Esophagus (tissue), 2 donors: ENCODE data around the gene TCTN1. TPM values are rescaled to one million over a fixed set of nuclear protein-coding genes. Genes with fewer than 3 reads are reported as not detected.
"Not testable (repeated sequence)": the region's sequence is repeated elsewhere in the genome, so short reads cannot be mapped to it uniquely, and the experiment has no call there.

Experiments used
- H3K27ac ChIP-seq, 2 donors: one replicate each; pipeline ENCODE4 v1.5.1; 2013; ENCODE audit warnings: low read depth in 2 of 2, mild to moderate bottlenecking in 2 of 2, inconsistent platforms in 1 of 2, low read length in 1 of 2, moderate library complexity in 1 of 2
- H3K27me3 ChIP-seq, 2 donors: one replicate each; pipeline ENCODE4 v1.6.1; 2013; ENCODE audit warnings: low read length in 2 of 2, control low read depth in 1 of 2, mild to moderate bottlenecking in 1 of 2; ENCODE audit not compliant: insufficient read depth in 2 of 2, control insufficient read depth in 1 of 2
- H3K36me3 ChIP-seq, 2 donors: one replicate each; pipeline ENCODE4 v1.6.1; 2013; ENCODE audit warnings: low read length in 1 of 2; ENCODE audit not compliant: control insufficient read depth in 2 of 2, insufficient read depth in 2 of 2
- H3K4me1 ChIP-seq, 2 donors: one replicate each; pipeline ENCODE4 v1.6.1; 2013; ENCODE audit warnings: low read length in 1 of 2; ENCODE audit not compliant: control insufficient read depth in 2 of 2, insufficient read depth in 2 of 2
- H3K4me3 ChIP-seq, 2 donors: one replicate each; pipeline ENCODE4 v1.5.1; 2013; ENCODE audit warnings: low read length in 2 of 2, mild to moderate bottlenecking in 2 of 2, low read depth in 1 of 2, moderate library complexity in 1 of 2
- H3K9me3 ChIP-seq, 2 donors: one replicate each; pipeline ENCODE4 v1.6.1; 2013; ENCODE audit warnings: mild to moderate bottlenecking in 2 of 2, low read depth in 1 of 2, low read length in 1 of 2, moderate library complexity in 1 of 2; ENCODE audit not compliant: control insufficient read depth in 2 of 2, insufficient read depth in 1 of 2
- WGBS, 2 donors: extraction: QIAGEN DNeasy Blood & Tissue Kit; methylation state at CpG; one replicate each; pipeline ENCODE4 v1.1.7; 2013; 5-methylcytosine and 5-hydroxymethylcytosine counted together
- polyA plus RNA-seq, 2 donors: library from polyadenylated mRNA; stranded (reverse); fragments of 200-250 nt; gene quantifications; one replicate each; pipeline ENCODE4 v1.2.3, GENCODE V29; 2013
- donor health status: healthy with polysubstance abuse.
- donor health status: Bipolar disorder and iron deficiency.

Gene TCTN1
- polyA plus RNA-seq, 2 donors, result 9.2 to 14.7 TPM

- H3K9me3 ChIP-seq, H3K36me3 ChIP-seq: not testable (repeated sequence)
- WGBS, 2 donors, result 58 to 59% methylated on average over 14 of the region's 14 CpGs
Observed at GRCh38 chr12:110602085-110602814, 11.7 kb upstream of the TCTN1 start.

GRCh38 chr12:110606253-110606611, 7.7 kb upstream of the TCTN1 start:
- Histone ChIP-seq H3K27ac (no peak overlapping the region), H3K4me3 (no peak overlapping the region), H3K9me3 (no peaks in the 10 kb centered on the region), H3K36me3 (no peaks in the 10 kb centered on the region), H3K4me1 (no peaks in the 10 kb centered on the region), H3K27me3 (no peaks in the 10 kb centered on the region)
- 91 to 93% methylated on average over 8 of the region's 8 CpGs for WGBS, 2 donors

More at GRCh38 chr12:110602085-110602814, 11.7 kb upstream of the TCTN1 start:
- H3K27ac ChIP-seq, H3K4me1 ChIP-seq, H3K4me3 ChIP-seq, H3K27me3 ChIP-seq: not testable (repeated sequence)

- peak overlapping the region; percentile 67 to 80 for H3K4me3 ChIP-seq
- H3K27me3 ChIP-seq, result no peaks in the 10 kb centered on the region
- H3K27ac ChIP-seq, result peak overlapping the region in 1 of 2 donors; percentile 61
- whole genome bisulfite sequencing, 2 donors, result 79 to 86% methylated on average over 22 to 23 of the region's 23 CpGs
- no peaks in the 10 kb centered on the region for H3K36me3 ChIP-seq
- H3K9me3 ChIP-seq, result no peaks in the 10 kb centered on the region
- H3K4me1 ChIP-seq, result no peaks in the 10 kb centered on the region
Observed at GRCh38 chr12:110613071-110613770, 708 bp upstream of the TCTN1 start.

GRCh38 chr12:110615171-110615570, 1.2 kb downstream of the TCTN1 start:
- WGBS, 2 donors, result 87 to 88% methylated on average over 8 of the region's 8 CpGs
- Histone ChIP-seq H3K36me3 (no peaks in the 10 kb centered on the region), H3K27ac (no peak overlapping the region), H3K4me3 (no peak overlapping the region), H3K9me3 (no peaks in the 10 kb centered on the region), H3K4me1 (no peaks in the 10 kb centered on the region), H3K27me3 (no peaks in the 10 kb centered on the region)

GRCh38 chr12:110616471-110617115, 2.7 kb downstream of the TCTN1 start:
- 95 to 97% methylated on average over 5 of the region's 5 CpGs for WGBS, 2 donors
- Histone ChIP-seq H3K9me3 (no peaks in the 10 kb centered on the region), H3K4me1 (no peaks in the 10 kb centered on the region), H3K27me3 (no peaks in the 10 kb centered on the region), H3K36me3 (no peaks in the 10 kb centered on the region), H3K27ac (no peak overlapping the region), H3K4me3 (no peak overlapping the region)

GRCh38 chr12:110619534-110619953, 5.6 kb downstream of the TCTN1 start:
- WGBS, 2 donors, result 77 to 87% methylated on average over 4 of the region's 4 CpGs
- H3K4me3 ChIP-seq, result no peak overlapping the region
- no peak overlapping the region for H3K27ac ChIP-seq
- H3K9me3 ChIP-seq, result peaks cover 0 to 2% of the 10 kb centered on the region in 2 donors
- H3K4me1 ChIP-seq, result peaks cover 0 to 2% of the 10 kb centered on the region in 2 donors
- H3K27me3 ChIP-seq, result no peaks in the 10 kb centered on the region
- no peaks in the 10 kb centered on the region for H3K36me3 ChIP-seq

- no peaks in the 10 kb centered on the region for H3K27me3 ChIP-seq
- H3K9me3 ChIP-seq, result peaks cover 0 to 2% of the 10 kb centered on the region in 2 donors
- H3K4me1 ChIP-seq, result peaks cover 0 to 2% of the 10 kb centered on the region in 2 donors
- no peak overlapping the region for H3K4me3 ChIP-seq
- no peak overlapping the region for H3K27ac ChIP-seq
- no peaks in the 10 kb centered on the region for H3K36me3 ChIP-seq
- 86 to 89% methylated on average over 3 of the region's 3 CpGs for WGBS, 2 donors
Observed at GRCh38 chr12:110622582-110622981, 8.7 kb downstream of the TCTN1 start.

GRCh38 chr12:110627500-110628195, 13.7 kb downstream of the TCTN1 start:
- no peak overlapping the region for H3K27ac ChIP-seq
- H3K4me1 ChIP-seq, result no peaks in the 10 kb centered on the region
- no peaks in the 10 kb centered on the region for H3K27me3 ChIP-seq
- no peak overlapping the region for H3K4me3 ChIP-seq
- WGBS, 2 donors, result 83 to 86% methylated on average over 8 of the region's 8 CpGs
- peaks cover 0 to under 1% of the 10 kb centered on the region in 2 donors for H3K36me3 ChIP-seq
- no peaks in the 10 kb centered on the region for H3K9me3 ChIP-seq

GRCh38 chr12:110635055-110635454, 21.1 kb downstream of the TCTN1 start:
- H3K9me3 ChIP-seq, result no peaks in the 10 kb centered on the region
- no peak overlapping the region for H3K4me3 ChIP-seq
- H3K27me3 ChIP-seq, result no peaks in the 10 kb centered on the region
- no peak overlapping the region for H3K27ac ChIP-seq
- H3K4me1 ChIP-seq, result no peaks in the 10 kb centered on the region
- peaks cover 0 to 4% of the 10 kb centered on the region in 2 donors for H3K36me3 ChIP-seq
